Fibroblast of lung (primary cell): ENCODE data around the gene LYPD6. TPM values are rescaled to one million over a fixed set of nuclear protein-coding genes. Genes with fewer than 3 reads are reported as not detected.
A peak's percentile ranks its signal among the peaks of the same experiment; 100 is the strongest.

Source experiments
- DNase-seq, 2 donors: peaks; one replicate each; pipeline versions ENCODE4 v3.0.0 to v3.0.0-alpha.2; 2010; ENCODE audit warnings: low read depth in 2 of 2
- H2AFZ ChIP-seq: 2 replicates; pipeline ENCODE4 v1.5.1; 2012; ENCODE audit warnings: low read length, control low read depth, inconsistent platforms
- H3K27ac ChIP-seq: 2 replicates; pipeline ENCODE4 v1.5.1; 2011; ENCODE audit warnings: low read length, control low read depth; ENCODE audit not compliant: insufficient read depth
- H3K27me3 ChIP-seq: 2 replicates; pipeline ENCODE4 v1.5.1; 2011; ENCODE audit warnings: mild to moderate bottlenecking, low read length; ENCODE audit not compliant: control insufficient read depth, insufficient read depth
- H3K36me3 ChIP-seq: 2 replicates; pipeline ENCODE4 v1.5.1; 2011; ENCODE audit warnings: low read length; ENCODE audit not compliant: control insufficient read depth, insufficient read depth
- H3K4me1 ChIP-seq: 2 replicates; pipeline ENCODE4 v1.5.1; 2011; ENCODE audit warnings: low read length; ENCODE audit not compliant: control insufficient read depth, insufficient read depth; ENCODE audit errors: extremely low read depth
- H3K4me2 ChIP-seq: 2 replicates; pipeline ENCODE4 v1.5.1; 2011; ENCODE audit warnings: low read length, control low read depth; ENCODE audit not compliant: insufficient read depth; ENCODE audit errors: extremely low read depth
- H3K4me3 ChIP-seq, 4 experiments: fragments of 200-600 bp in 1 of 4; sonication (generic) in 1 of 4; replicated peaks in 1 of 4; 2 replicates each; pipeline ENCODE4 v1.5.1; 2011 to 2016; ENCODE audit warnings: low read length in 4 of 4, low read depth in 3 of 4, mild to moderate bottlenecking in 3 of 4, control low read depth in 2 of 4, inconsistent platforms in 1 of 4, mixed read lengths in 1 of 4; ENCODE audit not compliant: insufficient read depth in 1 of 4; ENCODE audit errors: control extremely low read depth in 1 of 4
- H3K79me2 ChIP-seq: 2 replicates; pipeline ENCODE4 v1.5.1; 2012; ENCODE audit warnings: mild to moderate bottlenecking, low read length, inconsistent platforms; ENCODE audit not compliant: control insufficient read depth, insufficient read depth
- H3K9ac ChIP-seq: 2 replicates; pipeline ENCODE4 v1.5.1; 2011; ENCODE audit warnings: mild to moderate bottlenecking, low read length, control low read depth; ENCODE audit not compliant: insufficient read depth
- H3K9me3 ChIP-seq: 2 replicates; pipeline ENCODE4 v1.5.1; 2012; ENCODE audit warnings: low read depth, low read length; ENCODE audit not compliant: control insufficient read depth, insufficient read depth
- H4K20me1 ChIP-seq: 2 replicates; pipeline ENCODE4 v1.5.1; 2011; ENCODE audit warnings: low read length; ENCODE audit not compliant: control insufficient read depth, insufficient read depth; ENCODE audit errors: extremely low read depth
- CTCF ChIP-seq, 2 donors: IDR thresholded peaks in 1 of 2; conservative IDR thresholded peaks in 1 of 2; 1 replicate in 1 of 2; 2 replicates in 1 of 2; pipeline ENCODE4 v1.5.1; 2011 to 2012; ENCODE audit warnings: low read length in 2 of 2, control low read depth in 1 of 2, inconsistent platforms in 1 of 2, low read depth in 1 of 2, mild to moderate bottlenecking in 1 of 2
- EZH2 ChIP-seq: IDR thresholded peaks from 2 replicates; pipeline ENCODE4 v1.5.1; 2012; ENCODE audit warnings: low read length, control low read depth, mild to moderate bottlenecking; ENCODE audit errors: missing control alignments
- polyA plus RNA-seq, 2 donors: library from polyadenylated mRNA; depleted of rRNA in 1 of 2; stranded (reverse) in 1 of 2; unstranded in 1 of 2; fragments of >200 nt; gene quantifications; 2 replicates each; pipeline ENCODE4 v1.2.1, GENCODE V29; 2011 to 2012; ENCODE audit warnings: missing spikeins in 1 of 2
- total RNA-seq: library from RNA; depleted of rRNA; stranded (reverse); fragments of >200 nt; gene quantifications from 2 replicates; pipeline ENCODE4 v1.2.1, GENCODE V29; 2014

The LYPD6 gene
- total and polyA plus RNA-seq, 2 donors (not counting 1 experiment from before 2014, with no cell fraction given): 0.17 to 3.7 TPM

- DNase-seq: no peak
- Histone ChIP-seq H3K9me3 (no peaks in the 10 kb centered on the region), H2AFZ (no peak overlapping the region), H3K79me2 (no peaks in the 10 kb centered on the region), H3K4me3 (no peak overlapping the region), H3K4me2 (no peak overlapping the region), H3K27me3 (no peaks in the 10 kb centered on the region), H3K4me1 (no peaks in the 10 kb centered on the region), H3K9ac (no peak overlapping the region), H4K20me1 (no peaks in the 10 kb centered on the region), H3K27ac (no peak overlapping the region), H3K36me3 (no peaks in the 10 kb centered on the region)
- TF ChIP-seq CTCF (conservative IDR thresholded peaks at IDR 0.05 in 1 of 2, IDR thresholded peaks at IDR 0.05 in 1 of 2; ENCODE audit: low read depth in 1 of 2, low read length in 2 of 2) (no peak), EZH2 (no peak)
These were observed 10.0 kb upstream of the LYPD6 start for GRCh38 chr2:149320362-149320761.

- no peak overlapping the region for H3K4me2 ChIP-seq
- peak; percentile 35 to 53 for TF ChIP-seq CTCF (conservative IDR thresholded peaks at IDR 0.05 in 1 of 2, IDR thresholded peaks at IDR 0.05 in 1 of 2; ENCODE audit: low read depth in 1 of 2, low read length in 2 of 2)
- no peak for TF ChIP-seq EZH2
- H2AFZ ChIP-seq: no peak overlapping the region
- H3K9me3 ChIP-seq: no peaks in the 10 kb centered on the region
- no peaks in the 10 kb centered on the region for H3K36me3 ChIP-seq
- peak overlapping the region in 2 of 4 experiments; percentile 68 to 73 for H3K4me3 ChIP-seq
- peak in 1 of 2 donors; percentile 6 for DNase-seq
- H3K4me1 ChIP-seq: no peaks in the 10 kb centered on the region
- peaks cover 8% of the 10 kb centered on the region for H3K27me3 ChIP-seq
- H3K79me2 ChIP-seq: no peaks in the 10 kb centered on the region
- no peaks in the 10 kb centered on the region for H4K20me1 ChIP-seq
- no peak overlapping the region for H3K9ac ChIP-seq
- no peak overlapping the region for H3K27ac ChIP-seq
These were observed 1.3 kb upstream of the LYPD6 start for GRCh38 chr2:149329068-149329467.

- peak overlapping the region; percentile 89 for H3K4me2 ChIP-seq
These were observed 779 bp upstream of the LYPD6 start for GRCh38 chr2:149329489-149330126.

More at GRCh38 chr2:149329489-149330126, 779 bp upstream of the LYPD6 start:
- Histone ChIP-seq H2AFZ (peak overlapping the region; percentile 74), H3K27ac (no peak overlapping the region), H3K9me3 (no peaks in the 10 kb centered on the region), H3K9ac (peak overlapping the region; percentile 36), H4K20me1 (no peaks in the 10 kb centered on the region), H3K36me3 (no peaks in the 10 kb centered on the region), H3K4me1 (no peaks in the 10 kb centered on the region), H3K4me3 (peak overlapping the region; percentile 29 to 80 (median 70)), H3K79me2 (no peaks in the 10 kb centered on the region), H3K27me3 (peaks cover 8% of the 10 kb centered on the region)
- TF ChIP-seq CTCF (conservative IDR thresholded peaks at IDR 0.05 in 1 of 2, IDR thresholded peaks at IDR 0.05 in 1 of 2; ENCODE audit: low read depth in 1 of 2, low read length in 2 of 2) (no peak), EZH2 (no peak)
- peak; percentile 58 to 67 for DNase-seq
